NCI-H2196 treated with DMSO at 0.1 percent for 48 hours (cell line): ENCODE measurements around the gene PANK2.
"Not testable (repeated sequence)": the region's sequence is repeated elsewhere in the genome, so short reads cannot be mapped to it uniquely, and the experiment has no call there.

Experiments used
- DNase-seq: peaks from one replicate; lab custom pipeline; 2025; ENCODE audit not compliant: unreplicated experiment; lab: John Stamatoyannopoulos, UW

The PANK2 gene

DNA sequence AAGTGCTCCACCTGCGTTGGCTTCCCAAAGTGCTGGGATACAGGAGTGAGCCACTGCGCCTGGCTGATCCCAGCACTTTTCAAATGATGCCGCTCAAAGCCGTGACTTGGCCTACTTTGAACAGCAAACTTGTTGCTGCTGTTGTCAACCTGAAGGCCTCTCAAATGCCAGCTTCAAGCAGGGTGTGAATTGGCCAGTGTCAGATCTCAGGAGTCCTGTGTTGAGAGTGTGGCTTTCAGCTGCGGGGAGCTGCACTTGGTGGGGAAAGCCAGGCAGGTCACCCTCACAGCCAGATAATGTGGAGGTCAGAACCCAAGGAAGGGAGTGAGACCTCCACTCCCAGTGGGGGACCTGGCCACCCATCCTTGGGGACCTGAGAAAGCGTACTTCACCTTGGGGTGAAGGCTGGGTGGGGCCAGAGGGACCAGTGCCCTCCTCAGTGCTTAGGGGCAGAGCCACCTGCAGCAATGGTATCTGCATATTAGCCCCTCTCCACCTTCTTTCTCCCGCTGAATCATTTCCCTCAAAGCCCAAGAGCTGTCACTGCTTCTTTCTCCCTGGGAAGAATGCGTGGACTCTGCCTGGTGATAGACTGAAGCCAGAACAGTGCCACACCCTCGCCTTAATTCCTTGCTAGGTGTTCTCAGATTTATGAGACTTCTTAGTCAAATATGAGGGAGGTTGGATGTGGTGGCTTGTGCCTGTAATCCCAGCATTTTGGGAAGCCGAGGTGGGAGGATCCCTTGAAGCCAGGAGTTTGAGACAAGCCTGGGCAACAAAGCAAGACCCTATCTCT is 19.1 kb upstream of the PANK2 start:
- DNase-seq, result no peak

DNA sequence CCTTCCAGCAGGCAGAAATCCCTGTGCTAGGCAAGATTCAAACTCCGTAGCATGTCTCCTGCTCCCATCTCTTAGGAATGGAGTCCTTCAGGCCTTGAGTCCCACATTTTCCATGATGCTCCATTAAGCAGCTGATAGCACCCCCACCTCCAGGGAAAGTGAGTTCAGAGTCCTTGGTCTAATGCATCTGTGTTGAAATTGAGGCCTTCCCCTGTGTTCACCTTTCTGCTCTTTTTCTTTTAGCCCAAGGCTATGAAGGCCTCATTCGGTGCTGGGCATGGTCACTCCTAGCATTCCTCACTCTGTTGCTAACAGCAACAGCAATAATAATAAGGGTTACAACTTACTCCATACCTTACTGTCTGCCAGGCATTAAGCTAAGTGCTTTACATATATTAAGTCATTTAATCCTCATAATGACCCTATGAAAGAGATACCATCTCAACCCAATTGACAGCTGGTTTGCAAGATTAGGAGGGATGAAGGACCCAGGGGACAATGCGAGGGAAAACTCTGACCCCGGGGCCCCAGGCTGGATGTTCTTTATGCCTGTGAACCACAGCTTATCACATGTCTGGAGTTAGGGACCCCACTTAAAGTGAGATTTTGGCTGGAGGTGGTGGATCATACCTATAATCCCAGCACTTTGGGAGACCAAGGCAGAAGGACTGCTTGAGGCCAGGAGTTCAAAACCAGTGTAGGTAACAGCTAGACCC is 17.5 kb upstream of the PANK2 start:
- DNase-seq, result no peak

DNA sequence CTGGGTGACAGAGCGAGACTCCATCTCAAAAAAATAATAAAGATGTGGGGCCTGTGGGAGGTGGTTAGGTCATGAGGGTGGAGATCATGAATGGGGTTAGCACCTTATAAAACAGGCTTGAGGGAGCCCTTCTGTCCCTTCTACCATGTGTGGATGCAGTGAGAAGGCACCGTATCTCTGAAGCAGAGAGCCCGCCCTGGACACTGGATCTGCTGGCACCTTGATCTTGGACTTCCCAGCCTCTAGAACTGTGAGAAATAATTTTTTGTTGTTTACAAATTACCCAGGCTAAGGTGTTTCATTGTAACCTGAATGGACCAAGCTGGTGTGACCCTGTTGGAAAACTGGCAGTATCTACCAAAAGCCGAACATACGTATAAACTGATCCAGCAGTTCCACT is 15.7 kb upstream of the PANK2 start:
- DNase-seq, result no peak

- no peak for DNase-seq
Measured at GRCh38 chr20:3874194-3874844, 14.9 kb upstream of the PANK2 start.

- no peak for DNase-seq
Measured at GRCh38 chr20:3875378-3875974, 13.7 kb upstream of the PANK2 start.

GRCh38 chr20:3876000-3876399 is 13.2 kb upstream of the PANK2 start:
- no peak for DNase-seq

- DNase-seq, result no peak
Measured at GRCh38 chr20:3876676-3877075, 12.5 kb upstream of the PANK2 start.

- not testable (repeated sequence) for DNase-seq
Measured at GRCh38 chr20:3878921-3879274, 10.3 kb upstream of the PANK2 start.

DNA sequence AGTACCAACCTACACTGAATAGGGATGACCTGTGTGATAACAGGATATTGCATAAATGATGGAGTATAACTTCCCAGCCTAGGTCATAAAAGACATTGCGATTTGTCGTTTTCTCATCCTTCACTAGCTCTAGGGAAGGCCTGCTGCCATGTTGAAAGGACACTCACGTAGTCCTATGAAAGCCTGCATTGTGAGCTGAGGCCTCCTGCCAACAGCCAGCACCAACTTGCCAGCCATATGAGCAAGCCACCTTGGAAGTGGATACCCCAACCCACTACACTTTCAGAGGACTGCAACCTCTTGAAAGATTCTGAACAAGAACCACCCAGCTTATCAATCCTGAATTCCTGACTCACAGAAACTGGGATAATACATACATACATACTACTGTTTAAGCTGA is 3.5 kb upstream of the PANK2 start:
- no peak for DNase-seq

GRCh38 chr20:3887876-3888620 is 1.1 kb upstream of the PANK2 start:
- no peak for DNase-seq

- no peak for DNase-seq
Measured at GRCh38 chr20:3889489-3890397, 556 bp downstream of the PANK2 start.

DNA sequence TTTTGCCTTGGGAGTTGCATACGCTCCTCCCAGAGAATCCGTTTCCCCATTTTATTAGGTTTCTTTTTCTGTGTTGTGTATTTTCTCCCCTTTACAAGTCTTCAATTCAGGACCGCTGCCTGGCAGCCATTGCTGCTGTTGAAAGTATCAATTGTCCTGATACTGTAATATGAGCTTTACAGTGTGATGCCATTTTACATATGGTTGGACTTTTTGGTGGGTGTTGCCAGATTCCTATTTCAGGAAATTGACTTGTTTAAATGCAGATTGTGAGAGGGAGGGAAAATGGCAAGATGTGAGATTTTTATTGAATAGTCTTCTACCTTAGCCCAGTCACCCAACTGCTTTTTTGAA is 1.2 kb downstream of the PANK2 start:
- DNase-seq, result no peak

GRCh38 chr20:3890999-3891929 is 2.1 kb downstream of the PANK2 start:
- no peak for DNase-seq

GRCh38 chr20:3894796-3895195 is 5.6 kb downstream of the PANK2 start:
- no peak for DNase-seq

GRCh38 chr20:3896302-3896701 is 7.1 kb downstream of the PANK2 start:
- no peak for DNase-seq

DNA sequence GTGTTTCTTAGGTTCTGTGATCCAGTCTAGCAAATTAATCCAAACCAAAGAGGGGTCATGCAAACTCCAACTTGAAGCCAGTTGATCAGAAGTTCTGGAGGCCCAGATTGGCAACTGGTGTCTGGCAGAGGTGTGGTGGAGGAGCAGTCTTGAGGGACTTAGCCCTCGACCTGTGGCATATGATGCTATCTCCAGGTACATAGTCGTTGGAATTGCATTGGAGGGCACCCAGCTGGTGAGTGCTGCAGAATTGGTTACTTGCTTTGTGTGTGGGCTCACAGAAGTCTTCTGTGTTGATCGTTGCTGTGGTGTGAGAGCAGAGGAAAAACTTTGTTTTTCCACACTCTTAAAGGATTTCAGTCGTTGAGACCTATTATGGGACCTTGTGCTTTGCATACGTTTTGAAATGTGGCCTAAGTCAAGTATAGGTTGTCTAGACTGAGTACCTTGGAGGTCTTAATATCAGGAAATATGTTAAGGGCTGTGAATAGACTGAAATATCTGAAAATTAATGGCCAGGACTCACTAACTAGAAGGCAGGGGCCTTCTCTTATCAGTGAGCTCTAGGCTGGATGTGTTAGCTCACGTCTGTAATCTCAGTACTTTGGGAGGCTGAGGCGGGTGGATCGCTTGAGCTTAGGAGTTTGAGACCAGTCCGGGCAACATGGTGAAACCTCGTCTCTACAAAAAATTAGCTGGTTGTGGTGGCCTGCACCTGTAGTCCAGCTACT is 7.8 kb downstream of the PANK2 start:
- no peak for DNase-seq

GRCh38 chr20:3898181-3898580 is 9.0 kb downstream of the PANK2 start:
- DNase-seq, result not testable (repeated sequence)

DNA sequence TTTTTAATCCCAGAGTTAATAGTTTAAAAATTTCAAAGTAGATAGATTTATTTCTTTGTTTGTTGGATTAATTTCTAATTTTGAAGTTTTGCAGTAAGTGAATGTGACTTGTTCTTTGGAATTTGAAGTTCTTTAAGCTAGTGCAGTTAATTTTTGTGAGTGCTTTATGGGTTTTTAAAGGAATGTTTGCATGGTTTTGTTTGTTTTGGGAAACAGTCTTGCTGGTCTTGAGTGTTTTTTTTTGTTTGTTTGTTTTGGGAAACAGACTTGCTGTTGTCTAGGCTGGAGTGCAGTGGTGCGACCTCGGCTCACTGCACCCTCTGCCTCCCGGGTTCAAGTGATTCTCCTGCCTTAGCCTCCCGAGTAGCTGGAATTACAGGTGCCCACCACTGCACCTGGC is 9.5 kb downstream of the PANK2 start:
- no peak for DNase-seq
